Measurements from ENCODE around the gene CLDN7. TPM values are rescaled to one million over a fixed set of nuclear protein-coding genes. Genes with fewer than 3 reads are reported as not detected.

Gene CLDN7
- total and polyA plus RNA-seq, 2 experiments from 2014 or later = 0.51 to 0.83 TPM

DNA sequence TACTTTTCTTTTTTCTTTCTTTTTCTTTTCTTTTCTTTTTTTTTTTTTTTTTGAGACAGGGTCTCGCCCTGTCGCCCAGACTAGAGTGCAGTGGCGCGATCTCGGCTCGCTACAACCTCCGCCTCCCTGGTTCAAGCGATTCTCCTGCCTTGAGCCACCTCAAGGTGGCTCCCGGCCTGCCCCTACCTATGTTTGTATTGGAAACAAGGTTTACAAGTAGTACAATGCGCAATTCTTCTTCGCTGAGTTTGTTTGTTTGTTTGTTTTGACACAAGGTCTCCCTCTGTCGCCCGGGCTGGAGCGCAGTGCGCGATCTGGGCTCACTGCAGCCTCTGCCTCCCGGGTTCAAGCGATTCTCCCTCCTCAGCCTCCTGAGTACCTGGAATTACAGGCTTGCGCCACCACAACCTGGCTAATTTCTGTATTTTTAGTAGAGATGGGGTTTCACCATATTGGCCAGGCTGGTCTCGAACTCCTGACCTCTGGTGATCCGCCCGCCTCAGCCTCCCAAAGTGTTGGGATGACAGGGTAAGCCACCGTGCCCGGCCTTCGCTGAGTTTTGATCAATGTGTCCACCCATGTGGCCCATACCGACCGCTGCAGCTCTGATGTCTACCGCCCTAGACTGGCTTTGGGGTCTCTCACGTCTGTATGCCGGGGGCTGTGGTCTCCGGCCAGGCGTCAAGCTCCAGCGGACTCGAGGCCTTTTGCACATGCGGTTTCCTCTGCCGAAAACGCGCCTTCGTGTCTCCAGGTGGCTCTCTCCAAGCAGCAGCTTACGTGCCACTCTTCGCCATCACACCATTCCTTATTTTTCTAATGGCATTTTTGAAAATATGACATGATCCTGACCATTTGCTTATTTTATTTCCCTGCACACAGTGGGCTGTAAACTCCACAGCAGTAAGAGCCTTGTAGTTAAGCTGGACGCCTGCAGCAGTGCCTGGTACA lies 33.2 kb upstream of the CLDN7 start:
- no peak overlapping the region for H3K27ac ChIP-seq
- H3K4me3 ChIP-seq = peak overlapping the region; percentile 14
- peaks cover 41% of the 10 kb centered on the region for H3K4me1 ChIP-seq (ENCODE audit: low read depth)
- H3K9me3 ChIP-seq (ENCODE audit: low read depth) = no peaks in the 10 kb centered on the region
- H3K27me3 ChIP-seq = peaks cover 4% of the 10 kb centered on the region
- TF ChIP-seq, protein P1, sequence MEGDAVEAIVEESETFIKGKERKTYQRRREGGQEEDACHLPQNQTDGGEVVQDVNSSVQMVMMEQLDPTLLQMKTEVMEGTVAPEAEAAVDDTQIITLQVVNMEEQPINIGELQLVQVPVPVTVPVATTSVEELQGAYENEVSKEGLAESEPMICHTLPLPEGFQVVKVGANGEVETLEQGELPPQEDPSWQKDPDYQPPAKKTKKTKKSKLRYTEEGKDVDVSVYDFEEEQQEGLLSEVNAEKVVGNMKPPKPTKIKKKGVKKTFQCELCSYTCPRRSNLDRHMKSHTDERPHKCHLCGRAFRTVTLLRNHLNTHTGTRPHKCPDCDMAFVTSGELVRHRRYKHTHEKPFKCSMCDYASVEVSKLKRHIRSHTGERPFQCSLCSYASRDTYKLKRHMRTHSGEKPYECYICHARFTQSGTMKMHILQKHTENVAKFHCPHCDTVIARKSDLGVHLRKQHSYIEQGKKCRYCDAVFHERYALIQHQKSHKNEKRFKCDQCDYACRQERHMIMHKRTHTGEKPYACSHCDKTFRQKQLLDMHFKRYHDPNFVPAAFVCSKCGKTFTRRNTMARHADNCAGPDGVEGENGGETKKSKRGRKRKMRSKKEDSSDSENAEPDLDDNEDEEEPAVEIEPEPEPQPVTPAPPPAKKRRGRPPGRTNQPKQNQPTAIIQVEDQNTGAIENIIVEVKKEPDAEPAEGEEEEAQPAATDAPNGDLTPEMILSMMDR (IDR thresholded peaks at IDR 0.05; ENCODE audit: low read depth, low read length) = no peak
- H3K36me3 ChIP-seq = no peaks in the 10 kb centered on the region
- no peak for DNase-seq (ENCODE audit: low read depth in 1 of 2, low spot score in 1 of 2)

DNA sequence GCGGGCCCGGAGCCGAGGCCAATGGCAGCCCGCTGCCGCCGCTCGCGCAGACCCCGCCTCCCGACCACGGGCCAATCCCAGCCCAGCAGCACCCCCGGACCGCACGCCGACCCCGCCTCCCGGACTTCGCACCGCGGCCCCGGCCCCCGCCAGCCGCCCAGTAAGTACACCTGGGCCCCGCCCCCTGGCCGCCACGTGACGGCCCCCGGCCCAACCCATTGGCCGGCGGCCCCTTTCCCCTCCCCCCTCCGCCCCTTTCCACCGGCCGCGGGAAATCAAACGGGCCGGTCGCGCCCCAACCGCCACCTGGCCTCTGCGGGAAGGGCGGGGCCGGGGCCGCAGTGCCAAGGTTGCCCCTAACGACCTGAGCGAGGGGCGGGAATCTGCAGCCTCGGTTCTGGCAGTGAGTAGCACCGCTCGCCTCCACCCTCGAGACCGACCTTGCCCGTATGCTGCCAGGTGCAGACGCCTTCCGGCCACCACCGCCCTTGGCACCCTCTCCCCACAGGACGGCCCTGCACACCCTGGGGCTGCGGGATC lies 32.4 kb upstream of the CLDN7 start, which contains the start of gene YBX2:
YBX2 (minus strand) TSS at position 26 of the 540 bp plus-strand sequence. CDS start 139 bp downstream, outside the sequence.
- peaks cover 41% of the 10 kb centered on the region for H3K4me1 ChIP-seq (ENCODE audit: low read depth)
- peak within 1 kb of the TSS; percentile 38 for H3K4me3 ChIP-seq
- no peaks in the 10 kb centered on the region for H3K9me3 ChIP-seq (ENCODE audit: low read depth)
- peak within 1 kb of the TSS; percentile 5 for H3K27ac ChIP-seq
- H3K27me3 ChIP-seq = peaks cover 4% of the 10 kb centered on the region
- peak; percentile 25 to 96 for DNase-seq (ENCODE audit: low read depth in 1 of 2, low spot score in 1 of 2)
- no peaks in the 10 kb centered on the region for H3K36me3 ChIP-seq
- TF ChIP-seq, protein P1 (IDR thresholded peaks at IDR 0.05; ENCODE audit: low read depth, low read length) = no peak

DNA sequence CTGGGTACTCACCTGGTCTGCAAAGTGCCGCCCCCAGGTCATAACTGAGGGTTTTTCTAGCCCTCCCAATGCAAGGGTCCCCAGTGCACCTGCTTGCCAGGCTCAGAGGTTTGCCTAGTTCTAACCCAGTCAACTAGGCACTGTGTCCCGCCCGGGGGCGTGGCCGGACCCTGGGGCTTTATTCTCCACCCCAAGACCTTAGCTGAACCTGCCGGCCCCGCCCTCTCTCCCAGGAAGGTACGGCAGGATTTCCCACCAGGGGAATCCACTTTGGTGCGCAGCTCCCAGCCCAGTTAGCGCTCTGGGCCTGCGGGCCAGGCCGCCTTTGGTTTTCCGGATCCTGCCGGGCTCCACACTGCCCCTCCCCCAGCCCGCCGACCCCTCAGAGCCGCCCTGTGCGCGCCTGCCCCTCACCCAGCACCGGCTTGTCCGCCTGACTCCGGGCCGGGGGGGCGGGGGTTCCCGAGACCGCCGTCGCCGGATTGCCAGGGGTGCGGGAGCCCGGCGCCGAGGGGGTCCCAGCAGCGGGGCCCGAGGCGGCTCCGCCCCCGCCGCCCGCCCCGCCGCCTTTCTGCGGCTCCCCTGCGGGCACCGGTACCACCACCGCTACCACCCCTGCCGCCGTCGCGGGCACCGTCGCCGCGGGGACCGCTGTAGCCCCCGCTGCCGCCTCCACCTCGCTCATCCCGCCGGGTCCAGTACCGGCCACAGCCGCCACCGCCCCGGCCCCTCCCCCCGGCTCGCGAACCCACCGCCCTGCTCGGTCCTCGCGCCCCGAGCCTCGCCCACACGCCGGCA lies 31.7 kb upstream of the CLDN7 start:
- Histone ChIP-seq H3K27ac (peak overlapping the region; percentile 5), H3K9me3 (ENCODE audit: low read depth) (no peaks in the 10 kb centered on the region), H3K4me1 (ENCODE audit: low read depth) (peaks cover 41% of the 10 kb centered on the region), H3K36me3 (no peaks in the 10 kb centered on the region), H3K27me3 (peaks cover 4% of the 10 kb centered on the region), H3K4me3 (peak overlapping the region; percentile 38)
- TF ChIP-seq, protein P1 (IDR thresholded peaks at IDR 0.05; ENCODE audit: low read depth, low read length) = no peak
- DNase-seq (ENCODE audit: low read depth in 1 of 2, low spot score in 1 of 2) = peak in 1 of 2 donors; percentile 52

DNA sequence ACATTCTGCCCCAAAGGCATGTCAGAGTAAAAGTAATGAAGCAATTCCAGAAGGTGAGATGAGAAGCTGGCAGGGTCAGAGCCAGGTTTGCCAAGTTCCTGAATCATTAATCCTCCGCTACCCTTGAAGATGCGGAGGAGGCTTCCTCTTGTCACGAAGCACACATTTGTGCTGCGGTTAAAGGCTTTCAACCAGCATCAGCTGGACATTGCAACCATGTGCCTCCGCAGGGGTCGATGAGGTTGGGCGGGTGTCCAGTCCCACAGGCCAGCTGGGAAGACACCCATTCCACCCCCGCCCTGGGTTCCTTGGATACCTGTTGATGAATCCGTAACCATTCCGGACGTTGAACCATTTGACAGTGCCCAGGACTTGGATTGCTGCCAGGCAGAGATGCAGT lies 30.9 kb upstream of the CLDN7 start:
- H3K4me3 ChIP-seq = no peak overlapping the region
- DNase-seq (ENCODE audit: low read depth in 1 of 2, low spot score in 1 of 2) = peak in 1 of 2 donors; percentile 57
- H3K27me3 ChIP-seq = peaks cover 4% of the 10 kb centered on the region
- peaks cover 41% of the 10 kb centered on the region for H3K4me1 ChIP-seq (ENCODE audit: low read depth)
- peak overlapping the region; percentile 70 for H3K27ac ChIP-seq
- no peaks in the 10 kb centered on the region for H3K9me3 ChIP-seq (ENCODE audit: low read depth)
- TF ChIP-seq, protein P1 (IDR thresholded peaks at IDR 0.05; ENCODE audit: low read depth, low read length) = no peak
- H3K36me3 ChIP-seq = no peaks in the 10 kb centered on the region

DNA sequence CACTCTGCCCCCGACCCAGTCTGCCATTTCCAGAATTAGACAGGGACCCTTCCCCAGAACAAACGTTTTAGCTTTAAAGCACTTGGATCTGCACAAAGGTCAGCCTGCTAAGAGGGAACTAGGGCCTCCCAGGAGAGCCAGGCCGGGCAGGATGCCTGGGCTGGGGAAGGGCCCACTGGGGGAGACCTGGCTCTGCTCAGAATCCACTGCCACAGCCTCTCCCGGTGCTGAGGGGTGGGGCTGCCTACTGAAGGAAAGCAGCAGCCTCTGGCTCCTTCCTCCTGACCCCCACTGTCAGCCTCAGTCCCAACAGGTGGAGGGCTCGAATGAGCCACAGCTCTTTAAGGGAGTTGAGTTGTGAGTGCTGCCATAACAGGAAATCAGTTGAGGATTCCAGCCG lies 30.5 kb upstream of the CLDN7 start:
- peak; percentile 48 to 54 for DNase-seq (ENCODE audit: low read depth in 1 of 2, low spot score in 1 of 2)
- Histone ChIP-seq H3K36me3 (peaks cover 2% of the 10 kb centered on the region), H3K27ac (peak overlapping the region; percentile 70), H3K4me1 (ENCODE audit: low read depth) (peaks cover 41% of the 10 kb centered on the region), H3K9me3 (ENCODE audit: low read depth) (no peaks in the 10 kb centered on the region), H3K4me3 (no peak overlapping the region), H3K27me3 (peaks cover 4% of the 10 kb centered on the region)
- TF ChIP-seq, protein P1 (IDR thresholded peaks at IDR 0.05; ENCODE audit: low read depth, low read length) = no peak
